Fibroblast of mammary gland (primary cell): ENCODE results near the gene MRPL4.

Experiments used
- DNase-seq: peaks from one replicate; pipeline ENCODE4 v3.0.0-alpha.2; 2010; ENCODE audit warnings: low read depth
- H3K4me3 ChIP-seq: 2 replicates; pipeline ENCODE4 v1.5.1; 2011; ENCODE audit warnings: low read depth, mild to moderate bottlenecking, low read length, moderate library complexity; ENCODE audit not compliant: control insufficient read depth
- TF ChIP-seq, protein P1 (sequence below): conservative IDR thresholded peaks from 2 replicates; pipeline ENCODE4 v1.5.1; 2011; ENCODE audit warnings: low read depth, low read length, inconsistent platforms; ENCODE audit not compliant: control insufficient read depth, insufficient read depth

The MRPL4 gene

DNA sequence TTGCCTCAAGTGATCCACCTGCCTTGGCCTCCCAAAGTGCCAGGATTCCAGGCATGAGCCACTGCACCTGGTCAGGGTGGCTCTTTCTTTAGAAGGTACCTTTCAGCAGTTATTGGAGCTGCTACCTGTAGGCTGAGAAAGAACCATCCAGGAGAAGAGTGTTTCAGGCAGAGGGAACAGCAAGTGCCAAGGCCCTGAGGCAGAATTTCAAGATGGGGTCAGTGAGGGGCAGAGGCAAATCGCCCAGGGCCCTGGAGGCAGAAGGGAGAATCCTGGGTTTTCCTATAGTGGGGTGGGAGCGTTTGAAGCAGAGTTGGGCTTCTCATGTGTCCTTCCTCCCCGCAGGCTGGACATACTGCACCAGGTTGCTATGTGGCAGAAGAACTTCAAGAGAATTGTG, 2.2 kb downstream of the MRPL4 start:
- DNase-seq = no peak
- no peak overlapping the region for H3K4me3 ChIP-seq
- TF ChIP-seq, protein P1, sequence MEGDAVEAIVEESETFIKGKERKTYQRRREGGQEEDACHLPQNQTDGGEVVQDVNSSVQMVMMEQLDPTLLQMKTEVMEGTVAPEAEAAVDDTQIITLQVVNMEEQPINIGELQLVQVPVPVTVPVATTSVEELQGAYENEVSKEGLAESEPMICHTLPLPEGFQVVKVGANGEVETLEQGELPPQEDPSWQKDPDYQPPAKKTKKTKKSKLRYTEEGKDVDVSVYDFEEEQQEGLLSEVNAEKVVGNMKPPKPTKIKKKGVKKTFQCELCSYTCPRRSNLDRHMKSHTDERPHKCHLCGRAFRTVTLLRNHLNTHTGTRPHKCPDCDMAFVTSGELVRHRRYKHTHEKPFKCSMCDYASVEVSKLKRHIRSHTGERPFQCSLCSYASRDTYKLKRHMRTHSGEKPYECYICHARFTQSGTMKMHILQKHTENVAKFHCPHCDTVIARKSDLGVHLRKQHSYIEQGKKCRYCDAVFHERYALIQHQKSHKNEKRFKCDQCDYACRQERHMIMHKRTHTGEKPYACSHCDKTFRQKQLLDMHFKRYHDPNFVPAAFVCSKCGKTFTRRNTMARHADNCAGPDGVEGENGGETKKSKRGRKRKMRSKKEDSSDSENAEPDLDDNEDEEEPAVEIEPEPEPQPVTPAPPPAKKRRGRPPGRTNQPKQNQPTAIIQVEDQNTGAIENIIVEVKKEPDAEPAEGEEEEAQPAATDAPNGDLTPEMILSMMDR = no peak

DNA sequence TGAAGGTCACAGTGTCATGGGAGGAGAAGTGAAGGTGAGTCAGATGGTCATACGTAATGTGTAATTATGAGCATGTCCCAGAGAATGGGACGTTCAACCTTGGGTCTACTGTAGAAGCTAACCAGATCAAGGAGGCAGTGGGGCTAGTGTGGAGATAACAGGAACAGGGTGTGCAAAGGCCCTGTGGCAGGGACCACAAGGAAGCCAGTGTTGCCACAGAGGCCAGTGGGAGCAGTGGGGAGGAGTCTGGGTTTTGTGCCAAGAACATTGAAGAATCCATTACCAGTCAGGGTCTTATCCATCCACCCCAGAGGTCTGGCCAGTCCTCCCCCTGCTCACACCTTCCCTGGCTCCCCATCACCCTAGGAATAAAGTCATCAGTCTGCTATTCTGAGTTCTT, 3.3 kb downstream of the MRPL4 start:
- H3K4me3 ChIP-seq = no peak overlapping the region
- no peak for DNase-seq
- TF ChIP-seq, protein P1 = no peak

DNA sequence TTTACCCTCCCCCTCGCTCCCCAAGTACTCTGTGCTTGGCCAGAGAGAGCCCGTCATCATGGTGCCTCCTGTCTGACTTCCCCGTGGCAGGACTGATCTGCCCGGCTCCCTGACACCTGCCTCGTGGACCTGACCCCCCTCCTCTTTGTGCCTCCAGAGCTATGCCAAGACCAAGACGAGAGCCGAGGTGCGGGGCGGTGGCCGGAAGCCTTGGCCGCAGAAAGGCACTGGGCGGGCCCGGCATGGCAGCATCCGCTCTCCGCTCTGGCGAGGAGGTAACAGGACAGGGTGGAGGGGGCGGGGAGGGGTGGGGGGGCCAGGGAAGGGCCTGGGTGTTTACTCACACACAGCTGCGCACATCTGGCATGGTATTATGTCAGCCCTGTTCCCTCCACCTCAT, 4.5 kb downstream of the MRPL4 start:
- DNase-seq = no peak
- no peak overlapping the region for H3K4me3 ChIP-seq
- TF ChIP-seq, protein P1 = no peak

DNA sequence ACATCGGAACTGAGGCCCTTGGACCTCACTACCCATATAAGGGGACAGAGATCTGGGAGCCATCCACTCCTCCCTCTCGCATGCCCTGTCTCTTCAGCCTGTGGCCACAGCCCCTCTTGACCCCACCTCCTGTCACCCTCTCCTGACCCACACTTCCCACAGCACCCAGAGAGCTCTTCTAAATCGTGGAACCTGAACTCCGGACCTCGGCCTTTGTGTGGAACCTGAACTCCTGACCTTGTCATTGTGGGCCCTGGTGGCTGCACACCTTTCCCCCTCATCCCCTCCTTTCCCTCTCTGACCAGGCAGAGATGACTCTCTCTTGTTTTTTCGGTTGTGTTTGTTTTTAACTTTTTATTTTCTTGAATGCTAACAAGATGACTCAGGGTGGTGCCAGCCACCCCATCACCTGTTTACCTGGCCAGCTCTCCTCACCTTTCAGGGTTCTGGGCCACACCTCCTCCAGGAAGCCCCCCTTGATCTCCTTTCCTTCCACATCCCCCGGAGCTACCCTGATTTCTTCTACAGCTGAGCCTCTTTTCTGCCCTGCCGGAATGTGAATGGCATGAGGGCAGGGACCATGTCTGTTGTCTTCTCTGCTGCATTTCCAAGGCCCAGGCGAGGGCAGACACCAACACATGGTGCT, 5.1 kb downstream of the MRPL4 start:
- no peak for DNase-seq
- TF ChIP-seq, protein P1 = no peak
- no peak overlapping the region for H3K4me3 ChIP-seq

DNA sequence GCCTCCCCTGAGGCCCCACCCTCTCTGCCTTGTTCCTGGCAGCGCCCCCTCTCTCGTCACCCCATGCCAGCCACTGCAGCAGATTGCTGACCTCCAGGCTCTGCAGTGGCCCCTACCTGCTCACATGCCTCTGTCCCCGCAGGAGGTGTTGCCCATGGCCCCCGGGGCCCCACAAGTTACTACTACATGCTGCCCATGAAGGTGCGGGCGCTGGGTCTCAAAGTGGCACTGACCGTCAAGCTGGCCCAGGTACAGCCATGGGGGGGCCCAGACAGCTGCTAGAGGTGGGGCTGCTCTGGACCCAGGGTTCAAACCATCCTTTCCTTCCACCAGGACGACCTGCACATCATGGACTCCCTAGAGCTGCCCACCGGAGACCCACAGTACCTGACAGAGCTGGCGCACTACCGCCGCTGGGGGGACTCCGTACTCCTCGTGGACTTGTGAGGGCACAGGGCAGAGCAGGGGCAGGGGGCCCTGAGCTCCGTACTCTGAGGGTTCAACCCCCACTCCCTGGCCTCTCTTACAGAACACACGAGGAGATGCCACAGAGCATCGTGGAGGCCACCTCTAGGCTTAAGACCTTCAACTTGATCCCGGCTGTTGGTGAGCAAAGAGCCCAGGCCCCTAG, 6.2 kb downstream of the MRPL4 start:
- DNase-seq = no peak
- no peak overlapping the region for H3K4me3 ChIP-seq
- TF ChIP-seq, protein P1 = no peak

DNA sequence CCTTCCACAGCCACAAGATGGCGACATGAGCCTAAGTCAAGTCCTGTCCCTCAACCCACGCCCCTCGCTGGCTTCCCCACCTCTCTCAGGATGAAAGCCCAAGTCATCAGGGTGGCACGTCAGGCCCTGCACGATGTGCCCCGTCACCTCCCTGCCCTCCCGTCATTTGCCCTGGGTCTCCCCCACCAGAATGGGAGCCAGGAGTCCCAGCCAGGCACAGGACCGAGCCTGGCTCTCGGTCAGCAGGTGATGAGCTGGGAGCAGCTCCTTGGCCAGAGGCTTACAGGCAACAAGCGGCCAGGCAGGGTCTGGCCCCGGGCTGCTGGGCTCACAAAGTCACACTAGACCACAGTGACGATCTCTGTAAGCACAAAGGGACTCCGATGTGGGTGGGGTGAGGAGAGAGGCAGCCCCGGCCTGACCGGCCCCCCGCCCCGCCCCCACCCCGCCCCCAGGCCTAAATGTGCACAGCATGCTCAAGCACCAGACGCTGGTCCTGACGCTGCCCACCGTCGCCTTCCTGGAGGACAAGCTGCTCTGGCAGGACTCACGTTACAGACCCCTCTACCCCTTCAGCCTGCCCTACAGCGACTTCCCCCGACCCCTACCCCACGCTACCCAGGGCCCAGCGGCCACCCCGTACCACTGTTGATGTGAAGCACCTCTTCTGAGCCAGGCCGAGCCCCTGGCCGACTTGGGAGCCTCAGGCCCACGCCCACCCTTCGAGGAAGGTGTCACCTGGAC, 7.3 kb downstream of the MRPL4 start:
- TF ChIP-seq, protein P1 = peak; percentile 73
- DNase-seq = peak; percentile 84
- H3K4me3 ChIP-seq = no peak overlapping the region
